ENCODE results near the gene FAU. TPM values are rescaled to one million over a fixed set of nuclear protein-coding genes. Genes with fewer than 3 reads are reported as not detected.
A peak's percentile ranks its signal among the peaks of the same experiment; 100 is the strongest.

FAU gene
- total and polyA plus RNA-seq, 9 of the 15 experiments (the other 6 are each of a cell fraction or from before 2014, with no cell fraction given) = 433 to 1,827 (median 942) TPM

DNA sequence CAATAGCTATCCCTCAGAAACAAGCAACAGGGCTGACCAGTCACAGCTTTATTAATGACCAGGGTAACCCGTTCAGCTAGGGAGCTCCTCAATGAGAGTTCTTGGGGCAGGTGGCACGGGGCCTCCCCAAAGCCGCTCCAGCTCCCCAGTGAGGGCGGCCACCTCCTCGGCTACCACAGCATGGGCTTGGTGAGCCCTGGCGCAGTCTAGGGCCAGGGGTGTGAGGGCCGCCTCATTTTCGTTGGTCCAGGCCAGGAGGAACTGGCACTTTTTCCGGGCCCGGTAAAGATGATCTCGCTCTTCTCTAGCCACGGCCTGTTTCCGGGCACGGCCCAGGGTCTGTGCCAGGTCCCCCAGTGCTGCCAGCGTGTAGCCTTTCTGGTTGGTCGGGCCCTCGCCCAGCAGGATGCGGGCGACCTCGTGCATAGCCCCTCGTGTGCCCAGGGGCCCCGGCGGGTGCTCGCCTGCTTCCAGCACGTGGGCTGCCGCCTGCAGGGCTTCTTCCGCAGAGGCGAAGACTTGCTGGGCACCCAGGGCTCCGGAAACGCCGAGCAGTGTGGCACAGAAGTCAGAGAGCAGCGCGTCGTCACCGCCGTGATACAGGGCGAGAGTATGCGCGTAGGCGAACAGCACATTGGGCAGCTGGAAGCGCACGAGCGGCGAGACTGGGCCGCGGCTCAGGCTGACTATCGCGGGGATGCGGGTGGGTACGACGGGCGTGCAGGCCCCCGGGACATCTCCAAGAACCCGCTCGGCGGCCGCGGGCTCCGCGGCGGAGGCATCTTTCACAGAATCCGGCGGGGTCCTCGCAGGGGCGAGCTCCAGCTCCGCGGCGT lies 5.3 kb downstream of the FAU start (continued):
- TF ChIP-seq, protein P1, sequence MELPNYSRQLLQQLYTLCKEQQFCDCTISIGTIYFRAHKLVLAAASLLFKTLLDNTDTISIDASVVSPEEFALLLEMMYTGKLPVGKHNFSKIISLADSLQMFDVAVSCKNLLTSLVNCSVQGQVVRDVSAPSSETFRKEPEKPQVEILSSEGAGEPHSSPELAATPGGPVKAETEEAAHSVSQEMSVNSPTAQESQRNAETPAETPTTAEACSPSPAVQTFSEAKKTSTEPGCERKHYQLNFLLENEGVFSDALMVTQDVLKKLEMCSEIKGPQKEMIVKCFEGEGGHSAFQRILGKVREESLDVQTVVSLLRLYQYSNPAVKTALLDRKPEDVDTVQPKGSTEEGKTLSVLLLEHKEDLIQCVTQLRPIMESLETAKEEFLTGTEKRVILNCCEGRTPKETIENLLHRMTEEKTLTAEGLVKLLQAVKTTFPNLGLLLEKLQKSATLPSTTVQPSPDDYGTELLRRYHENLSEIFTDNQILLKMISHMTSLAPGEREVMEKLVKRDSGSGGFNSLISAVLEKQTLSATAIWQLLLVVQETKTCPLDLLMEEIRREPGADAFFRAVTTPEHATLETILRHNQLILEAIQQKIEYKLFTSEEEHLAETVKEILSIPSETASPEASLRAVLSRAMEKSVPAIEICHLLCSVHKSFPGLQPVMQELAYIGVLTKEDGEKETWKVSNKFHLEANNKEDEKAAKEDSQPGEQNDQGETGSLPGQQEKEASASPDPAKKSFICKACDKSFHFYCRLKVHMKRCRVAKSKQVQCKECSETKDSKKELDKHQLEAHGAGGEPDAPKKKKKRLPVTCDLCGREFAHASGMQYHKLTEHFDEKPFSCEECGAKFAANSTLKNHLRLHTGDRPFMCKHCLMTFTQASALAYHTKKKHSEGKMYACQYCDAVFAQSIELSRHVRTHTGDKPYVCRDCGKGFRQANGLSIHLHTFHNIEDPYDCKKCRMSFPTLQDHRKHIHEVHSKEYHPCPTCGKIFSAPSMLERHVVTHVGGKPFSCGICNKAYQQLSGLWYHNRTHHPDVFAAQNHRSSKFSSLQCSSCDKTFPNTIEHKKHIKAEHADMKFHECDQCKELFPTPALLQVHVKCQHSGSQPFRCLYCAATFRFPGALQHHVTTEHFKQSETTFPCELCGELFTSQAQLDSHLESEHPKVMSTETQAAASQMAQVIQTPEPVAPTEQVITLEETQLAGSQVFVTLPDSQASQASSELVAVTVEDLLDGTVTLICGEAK (IDR thresholded peaks at IDR 0.05) = no peak
- TF ChIP-seq, protein P1 (CRISPR knock-in tag; IDR thresholded peaks at IDR 0.05) = peak; percentile 32; the same call in 1 of the 2 replicates
- TF ChIP-seq, protein P2, sequence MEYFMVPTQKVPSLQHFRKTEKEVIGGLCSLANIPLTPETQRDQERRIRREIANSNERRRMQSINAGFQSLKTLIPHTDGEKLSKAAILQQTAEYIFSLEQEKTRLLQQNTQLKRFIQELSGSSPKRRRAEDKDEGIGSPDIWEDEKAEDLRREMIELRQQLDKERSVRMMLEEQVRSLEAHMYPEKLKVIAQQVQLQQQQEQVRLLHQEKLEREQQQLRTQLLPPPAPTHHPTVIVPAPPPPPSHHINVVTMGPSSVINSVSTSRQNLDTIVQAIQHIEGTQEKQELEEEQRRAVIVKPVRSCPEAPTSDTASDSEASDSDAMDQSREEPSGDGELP (CRISPR knock-in tag; IDR thresholded peaks at IDR 0.05; ENCODE audit: borderline replicate concordance) = peak; percentile 58
- TF ChIP-seq CEBPB (tag; IDR thresholded peaks at IDR 0.05) (no peak), YY1 (IDR thresholded peaks at IDR 0.05; ENCODE audit: borderline replicate concordance in 1 of 3, control insufficient read depth in 1 of 3, extremely low read depth in 1 of 3, insufficient read depth in 3 of 3, insufficient read length in 1 of 3, insufficient replicate concordance in 2 of 3, low read depth in 1 of 3, low read length in 2 of 3) (no peak), L3MBTL2 (IDR thresholded peaks at IDR 0.05) (peak; percentile 69; the same call in 1 of the 2 replicates), SAP30 (IDR thresholded peaks at IDR 0.05; ENCODE audit: borderline replicate concordance, insufficient read depth, low read depth, low read length, poor library complexity, severe bottlenecking) (no peak), FOXK1 (CRISPR knock-in tag; IDR thresholded peaks at IDR 0.05; ENCODE audit: borderline replicate concordance) (peak; percentile 44; the same call in 1 of the 2 replicates), ZNF347 (CRISPR knock-in tag; IDR thresholded peaks at IDR 0.05; ENCODE audit: low read depth) (no peak), TGIF2 (CRISPR knock-in tag; IDR thresholded peaks at IDR 0.05) (peak; percentile 66; the same call in 1 of the 2 replicates), ZNF263 (CRISPR knock-in tag; IDR thresholded peaks at IDR 0.05; ENCODE audit: borderline replicate concordance) (no peak), ZNF431 (CRISPR knock-in tag; IDR thresholded peaks at IDR 0.05) (peak; percentile 30; the same call in 1 of the 2 replicates), NCOA2 (IDR thresholded peaks at IDR 0.05; ENCODE audit: partially characterized antibody in 2 of 2) (no peak), TEAD2 (tag; IDR thresholded peaks at IDR 0.05) (no peak), CREM (IDR thresholded peaks at IDR 0.05; ENCODE audit: low read depth) (0 out of 2 replicates have a peak, but pooled peaks have one; percentile 4), KDM4B (IDR thresholded peaks at IDR 0.05; ENCODE audit: borderline replicate concordance in 2 of 2, low read depth in 1 of 2) (no peak)
